Endothelial cell of umbilical vein (primary cell): ENCODE data around the gene RPS14.

Experiments
- EZH2 ChIP-seq: IDR thresholded peaks from 2 replicates; pipeline ENCODE4 v1.6.1; 2012; ENCODE audit warnings: borderline replicate concordance, low read depth, mild to moderate bottlenecking, moderate library complexity, low read length, inconsistent platforms; ENCODE audit not compliant: severe bottlenecking
- POLR2A ChIP-seq: IDR thresholded peaks from 2 replicates; pipeline ENCODE4 v1.6.1; 2012; ENCODE audit warnings: low read depth, mild to moderate bottlenecking, control low read depth, low read length
- TF ChIP-seq, protein P1 (sequence below), 2 donors: IDR thresholded peaks; 1 replicate in 1 of 2; 2 replicates in 1 of 2; pipeline ENCODE4 v1.5.1; 2011; ENCODE audit warnings: low read length in 2 of 2, mild to moderate bottlenecking in 2 of 2, moderate library complexity in 2 of 2, control low read depth in 1 of 2, inconsistent platforms in 1 of 2, low read depth in 1 of 2; ENCODE audit not compliant: insufficient read depth in 1 of 2; ENCODE audit errors: extremely low read depth in 1 of 2

DNA sequence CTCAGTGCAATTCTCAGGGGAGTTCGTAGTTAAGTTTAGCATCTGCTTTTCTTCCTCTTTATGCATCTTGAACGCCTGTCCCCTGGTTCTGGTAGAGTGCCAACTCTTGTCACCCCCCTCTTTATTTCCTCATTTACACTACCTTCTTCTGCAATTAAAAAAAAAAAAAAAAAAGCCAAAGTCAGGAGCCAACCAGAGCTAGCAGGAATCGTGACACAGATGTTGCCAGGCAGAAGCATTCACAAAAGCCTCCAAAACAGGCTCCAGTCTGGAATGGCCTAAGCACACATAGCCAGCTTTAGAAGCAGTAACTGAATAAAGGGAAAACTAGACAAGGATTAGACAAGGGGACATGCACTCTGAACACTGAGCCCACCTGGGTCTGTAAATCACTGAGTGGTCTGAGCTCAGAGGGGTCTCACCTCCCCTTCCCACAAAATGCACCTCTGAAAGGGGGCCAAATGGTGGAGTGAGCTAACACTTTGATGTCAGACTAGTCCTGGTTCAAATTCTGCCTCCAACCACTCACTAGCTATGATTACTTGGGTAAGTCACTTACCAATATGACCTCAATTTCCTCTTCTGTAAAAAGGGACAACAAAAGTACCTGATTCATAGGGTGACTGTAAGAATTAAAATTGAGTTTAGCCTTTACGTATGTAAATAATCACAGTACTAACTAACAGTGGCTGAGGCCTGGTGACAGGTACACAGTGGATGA lies 38.9 kb downstream of the RPS14 start:
- TF ChIP-seq, protein P1, sequence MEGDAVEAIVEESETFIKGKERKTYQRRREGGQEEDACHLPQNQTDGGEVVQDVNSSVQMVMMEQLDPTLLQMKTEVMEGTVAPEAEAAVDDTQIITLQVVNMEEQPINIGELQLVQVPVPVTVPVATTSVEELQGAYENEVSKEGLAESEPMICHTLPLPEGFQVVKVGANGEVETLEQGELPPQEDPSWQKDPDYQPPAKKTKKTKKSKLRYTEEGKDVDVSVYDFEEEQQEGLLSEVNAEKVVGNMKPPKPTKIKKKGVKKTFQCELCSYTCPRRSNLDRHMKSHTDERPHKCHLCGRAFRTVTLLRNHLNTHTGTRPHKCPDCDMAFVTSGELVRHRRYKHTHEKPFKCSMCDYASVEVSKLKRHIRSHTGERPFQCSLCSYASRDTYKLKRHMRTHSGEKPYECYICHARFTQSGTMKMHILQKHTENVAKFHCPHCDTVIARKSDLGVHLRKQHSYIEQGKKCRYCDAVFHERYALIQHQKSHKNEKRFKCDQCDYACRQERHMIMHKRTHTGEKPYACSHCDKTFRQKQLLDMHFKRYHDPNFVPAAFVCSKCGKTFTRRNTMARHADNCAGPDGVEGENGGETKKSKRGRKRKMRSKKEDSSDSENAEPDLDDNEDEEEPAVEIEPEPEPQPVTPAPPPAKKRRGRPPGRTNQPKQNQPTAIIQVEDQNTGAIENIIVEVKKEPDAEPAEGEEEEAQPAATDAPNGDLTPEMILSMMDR (IDR thresholded peaks at IDR 0.05; ENCODE audit: extremely low read depth in 1 of 2, insufficient read depth in 1 of 2, low read depth in 1 of 2, low read length in 2 of 2), result no peak
- TF ChIP-seq EZH2 (no peak), POLR2A (no peak)
